HG03139 (cell line): ENCODE results near the gene SLC13A4.

Source experiments
- ATAC-seq: cut with Tn5 transposase; IDR thresholded peaks from one replicate; pipeline ENCODE4 v1.9.1; 2021; ENCODE audit not compliant: unreplicated experiment

Gene SLC13A4

GRCh38 chr7:135721198-135721820 is 6.7 kb downstream of the SLC13A4 start:
- ATAC-seq = no peak

DNA sequence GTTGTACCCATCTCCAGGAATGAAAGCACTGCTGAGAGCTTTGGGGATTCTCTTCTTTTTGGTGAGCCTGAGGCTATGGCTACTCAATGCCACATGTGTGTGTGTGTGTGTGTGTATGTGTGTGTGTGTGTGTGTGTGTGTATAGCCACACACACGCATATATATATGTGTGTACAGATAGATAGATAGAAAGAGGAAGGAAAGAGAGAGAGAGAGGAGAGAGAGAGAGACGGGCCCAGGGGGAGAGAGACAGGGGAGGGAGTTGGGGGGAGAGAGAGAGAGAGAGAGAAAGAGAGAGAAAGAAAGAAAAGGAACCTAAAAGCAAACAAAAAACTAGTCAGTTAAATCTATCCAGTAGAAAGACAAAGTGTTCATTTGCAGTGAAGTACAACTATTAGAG is 8.3 kb downstream of the SLC13A4 start:
- ATAC-seq = no peak

DNA sequence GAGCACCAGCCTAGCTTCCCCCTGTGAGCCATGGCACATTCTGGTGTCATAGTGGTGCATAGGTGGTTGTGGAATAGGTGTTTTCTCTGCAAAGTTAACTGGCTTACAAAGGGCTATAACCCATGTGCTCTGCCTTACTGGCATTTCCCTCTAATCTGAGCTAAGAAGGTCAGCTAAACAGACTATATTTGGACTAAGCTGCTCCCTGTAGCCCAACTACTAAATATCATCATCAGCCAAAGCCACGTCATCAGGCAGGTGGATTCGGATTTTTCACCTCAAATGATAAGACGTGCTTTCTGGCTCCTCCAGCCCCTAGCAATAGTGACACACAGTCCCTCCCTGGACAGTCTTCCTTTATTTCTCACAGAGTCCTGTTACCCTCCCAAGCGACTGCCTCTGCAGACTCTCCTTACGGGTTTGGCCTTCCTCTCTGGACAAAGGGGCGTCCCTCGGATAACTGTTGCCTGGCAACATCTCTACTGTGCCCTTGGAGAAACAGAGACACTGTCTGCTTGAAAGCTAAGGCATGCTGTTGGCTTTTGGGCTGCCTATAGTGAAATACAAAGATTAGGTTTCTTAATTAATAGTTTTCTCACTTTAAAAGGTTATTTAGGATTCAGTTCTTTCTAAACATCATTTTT is 9.1 kb downstream of the SLC13A4 start:
- ATAC-seq = no peak

GRCh38 chr7:135718219-135718618 is 9.8 kb downstream of the SLC13A4 start:
- ATAC-seq = no peak

DNA sequence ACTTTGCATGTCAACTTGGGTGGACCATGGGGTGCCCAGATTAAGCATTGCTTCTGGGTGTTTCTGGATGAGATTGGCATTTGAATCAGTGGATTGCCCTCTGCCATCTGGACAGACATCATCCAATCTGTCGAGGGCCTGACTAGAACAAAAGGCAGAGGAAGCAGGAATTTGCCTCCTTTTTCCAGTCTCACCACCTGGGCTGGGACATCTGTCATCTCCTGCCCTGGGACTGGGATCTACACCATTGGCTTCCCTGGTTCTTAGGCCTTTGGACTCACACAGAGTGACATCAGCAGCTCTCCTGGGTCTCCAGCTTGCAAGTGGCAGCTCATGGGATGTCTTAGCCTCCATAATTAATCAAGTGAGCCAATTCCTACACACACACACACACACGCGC is 10.3 kb downstream of the SLC13A4 start:
- no peak for ATAC-seq

DNA sequence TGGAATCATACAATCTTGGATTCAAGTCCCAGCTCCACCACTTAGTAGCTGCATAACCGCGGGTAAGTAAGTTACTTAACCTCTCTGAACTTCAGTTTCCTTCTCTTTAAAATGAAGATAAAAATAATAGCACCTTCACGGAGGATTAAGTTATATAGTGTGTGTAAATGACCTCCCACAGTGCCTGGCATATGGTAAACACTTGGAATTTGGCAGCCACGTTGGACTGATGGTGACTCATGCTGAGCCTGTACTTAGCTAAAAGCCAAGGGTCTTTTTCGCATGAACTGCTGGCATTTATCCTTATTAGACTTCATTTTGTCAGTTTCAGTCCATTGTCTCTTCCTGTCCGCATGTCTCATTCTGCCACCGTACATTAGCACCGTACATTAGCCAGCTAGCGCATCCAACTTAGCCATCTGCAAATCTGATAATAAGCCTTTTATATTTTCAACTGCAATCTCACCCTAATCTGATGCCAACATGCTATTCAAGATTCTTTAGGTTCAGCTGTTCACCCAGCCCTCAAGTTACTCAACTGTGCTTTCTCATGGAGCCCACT is 11.2 kb downstream of the SLC13A4 start:
- no peak for ATAC-seq

GRCh38 chr7:135715673-135716072 is 12.3 kb downstream of the SLC13A4 start:
- ATAC-seq = no peak

DNA sequence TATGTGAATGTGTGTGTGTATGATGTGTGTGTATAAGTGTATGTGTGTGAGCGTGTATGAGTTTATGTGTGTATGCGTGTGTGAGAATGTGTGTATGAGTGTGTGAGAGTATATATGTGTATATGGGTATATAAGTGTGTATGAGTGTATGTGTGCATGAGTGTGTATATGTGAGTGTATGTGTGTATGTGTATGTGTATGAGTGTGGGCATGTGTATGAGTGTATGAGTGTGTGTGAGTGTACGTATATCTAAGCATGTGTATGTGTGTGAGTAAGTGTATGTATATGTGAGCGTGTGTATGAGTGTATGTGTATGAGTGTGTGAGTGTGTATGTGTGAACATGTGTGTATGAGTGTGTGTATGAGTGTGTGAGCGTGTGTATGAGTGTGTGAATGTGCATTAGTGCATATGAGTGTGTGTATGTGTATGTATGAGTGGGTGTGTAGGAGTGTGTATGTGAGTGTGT is 12.9 kb downstream of the SLC13A4 start:
- ATAC-seq = no peak

- no peak for ATAC-seq
These were observed 13.4 kb downstream of the SLC13A4 start for GRCh38 chr7:135714534-135715009.

- ATAC-seq = no peak
These were observed 14.0 kb downstream of the SLC13A4 start for GRCh38 chr7:135713836-135714470.

DNA sequence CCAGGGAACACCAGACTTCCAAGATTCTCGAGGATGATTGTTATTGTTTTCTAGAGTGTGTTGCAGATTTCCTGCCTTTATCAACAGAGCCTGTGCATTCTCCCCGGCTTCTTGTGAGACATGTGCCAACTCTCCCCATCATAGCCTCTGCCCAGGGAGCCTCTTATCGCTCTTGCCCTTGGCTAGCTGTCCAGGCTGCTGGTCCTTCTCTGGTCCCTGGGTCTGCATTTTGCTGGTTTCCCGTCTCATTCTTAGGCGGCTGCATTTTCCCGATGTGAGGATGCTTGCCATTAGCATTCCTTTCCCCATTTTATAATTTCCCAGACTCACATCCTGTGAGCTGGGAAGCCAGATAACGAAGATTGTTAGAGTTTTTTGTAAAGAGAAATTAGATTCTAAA is 15.2 kb downstream of the SLC13A4 start:
- ATAC-seq = no peak

DNA sequence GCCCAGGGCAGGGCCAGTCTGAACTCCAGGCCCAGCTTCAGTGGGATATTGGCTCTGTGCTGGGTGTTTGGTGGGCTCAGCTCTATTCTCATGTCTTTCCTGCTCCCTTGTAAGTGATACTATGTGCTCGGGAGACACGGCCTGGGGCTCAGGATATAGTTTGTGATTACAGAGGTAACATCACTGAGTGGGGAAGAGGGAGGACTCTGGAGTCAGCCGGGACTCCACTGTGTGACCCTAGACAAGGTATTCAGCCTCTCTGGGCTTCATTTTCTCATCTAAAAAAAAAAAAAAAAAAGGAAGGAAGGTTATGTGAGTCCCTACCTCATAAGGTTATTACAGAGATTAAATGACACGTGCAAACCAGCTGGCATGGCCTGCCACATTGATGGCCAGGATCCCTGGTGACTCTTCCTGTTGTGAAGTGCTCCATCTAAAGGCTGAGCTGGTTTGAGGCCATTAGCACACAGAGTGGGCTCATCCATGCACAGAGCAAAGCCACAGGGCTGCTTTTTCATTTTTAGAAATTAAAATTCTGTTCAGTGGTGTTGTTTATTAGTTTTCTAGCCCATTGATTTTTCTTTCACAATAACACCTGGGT is 15.7 kb downstream of the SLC13A4 start:
- ATAC-seq = no peak

- ATAC-seq = no peak
These were observed 16.9 kb downstream of the SLC13A4 start for GRCh38 chr7:135711139-135711469.

- ATAC-seq = no peak
These were observed 17.4 kb downstream of the SLC13A4 start for GRCh38 chr7:135710417-135711138.

DNA sequence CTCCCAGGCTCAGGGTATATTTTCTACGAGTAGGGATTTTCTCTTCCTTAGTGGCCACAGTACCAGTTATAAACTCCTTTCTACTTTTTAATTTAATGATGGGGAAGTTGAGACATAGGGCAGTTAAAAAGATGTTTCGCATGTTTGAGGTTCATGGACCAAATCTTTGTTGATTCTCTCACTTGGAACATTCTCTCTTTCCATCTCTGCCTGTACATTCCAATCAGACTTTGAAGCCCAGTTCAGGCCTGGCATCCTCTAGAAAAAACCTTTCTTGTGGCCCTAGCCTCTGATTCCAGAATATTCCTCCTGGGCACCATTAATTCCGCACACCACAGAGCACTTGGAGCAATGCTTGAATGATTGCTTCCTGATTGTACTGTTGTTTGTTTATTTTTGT is 18.5 kb downstream of the SLC13A4 start:
- ATAC-seq = no peak

GRCh38 chr7:135708041-135708440 is 19.9 kb downstream of the SLC13A4 start:
- no peak for ATAC-seq

DNA sequence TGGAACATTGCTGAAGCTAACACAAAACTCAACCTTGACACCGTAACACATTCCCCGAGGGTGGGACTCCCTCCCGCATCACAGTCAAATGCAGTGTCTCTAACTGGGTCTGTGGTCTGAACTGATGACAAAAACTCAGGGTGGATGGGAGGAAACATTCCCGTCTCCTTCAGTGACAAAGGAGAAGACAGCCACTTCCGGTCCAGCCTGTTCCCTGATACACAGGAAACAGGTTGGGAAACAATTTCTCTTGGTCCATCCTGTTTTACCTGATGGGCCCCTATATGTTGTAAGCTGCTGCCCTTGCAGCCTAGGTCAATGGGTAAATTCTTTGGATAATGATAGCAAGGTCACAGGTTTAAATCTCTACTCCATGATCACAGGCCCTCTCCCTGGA is 20.4 kb downstream of the SLC13A4 start:
- ATAC-seq = no peak

GRCh38 chr7:135706858-135707569 is 21.0 kb downstream of the SLC13A4 start:
- no peak for ATAC-seq

- ATAC-seq = no peak
These were observed 21.8 kb downstream of the SLC13A4 start for GRCh38 chr7:135706038-135706742.

- ATAC-seq = no peak
These were observed 23.3 kb downstream of the SLC13A4 start for GRCh38 chr7:135704698-135705097.
